ENCODE measurements around the gene IGSF22. TPM values are rescaled to one million over a fixed set of nuclear protein-coding genes. Genes with fewer than 3 reads are reported as not detected.

Gene IGSF22
- total RNA-seq, 1 experiment from 2014 or later, result not detected

GRCh38 chr11:18701614-18702216, 24.3 kb downstream of the IGSF22 start:
- no peaks in the 10 kb centered on the region for H3K27me3 ChIP-seq (ENCODE audit: insufficient read depth, low read length)
- POLR2A ChIA-PET, result interaction anchor here (0.6 kb wide), 1 partner anchor 12 kb away, joined by 4 read pairs; no protein-coding TSS in a partner anchor
- CTCF ChIA-PET, result no interaction called here
- no peaks in the 10 kb centered on the region for H3K36me3 ChIP-seq (ENCODE audit: control insufficient read depth in 1 of 2, insufficient read depth in 2 of 2, low read length in 2 of 2)
- no peaks in the 10 kb centered on the region for H3K9me2 ChIP-seq (ENCODE audit: insufficient read depth)
- ATAC-seq (no peak), DNase-seq (ENCODE audit: low read depth, low spot score) (no peak)
- intact Hi-C loops (cut with micrococcal nuclease), result no loop called here
- H3K4me3 ChIP-seq (replicated peaks in 1 of 2; ENCODE audit: low read depth in 1 of 2, low read length in 2 of 2), result no peak overlapping the region
- BruUV-seq (replicated peaks), result no TSS peak
- H3K27ac ChIP-seq (ENCODE audit: low read depth, low read length), result no peak overlapping the region
- TF ChIP-seq SIN3A (IDR thresholded peaks at IDR 0.05; ENCODE audit: low read depth) (no peak), FOSL1 (IDR thresholded peaks at IDR 0.05; ENCODE audit: low read depth) (no peak), ZFX (IDR thresholded peaks at IDR 0.05) (no peak)
- H3K9me3 ChIP-seq (ENCODE audit: control insufficient read depth in 1 of 2, insufficient read depth in 1 of 2, low read depth in 1 of 2, low read length in 2 of 2), result no peaks in the 10 kb centered on the region
- H3K79me2 ChIP-seq (ENCODE audit: insufficient read depth, low read length), result no peaks in the 10 kb centered on the region
- no peak overlapping the region for H2AFZ ChIP-seq (ENCODE audit: low read depth, low read length, poor library complexity, severe bottlenecking)
- no peak overlapping the region for H3K9ac ChIP-seq (ENCODE audit: low read length)
- RAD21 ChIA-PET (ENCODE audit: low non-redundant PET in 1 of 2, low total read pairs in 2 of 2, uncharacterized antibody in 2 of 2, unreplicated experiment in 2 of 2), result no interaction called here
- H4K20me1 ChIP-seq (ENCODE audit: insufficient read depth), result no peaks in the 10 kb centered on the region
- peaks cover 19 to 25% of the 10 kb centered on the region in 2 experiments for H3K4me1 ChIP-seq (ENCODE audit: control insufficient read depth in 1 of 2, insufficient read depth in 2 of 2, low read length in 2 of 2)
- no peak overlapping the region for H3K4me2 ChIP-seq (ENCODE audit: low read length)

GRCh38 chr11:18700872-18701271, 25.1 kb downstream of the IGSF22 start:
- Histone ChIP-seq H3K79me2 (ENCODE audit: insufficient read depth, low read length) (no peaks in the 10 kb centered on the region), H2AFZ (ENCODE audit: low read depth, low read length, poor library complexity, severe bottlenecking) (no peak overlapping the region), H3K36me3 (ENCODE audit: control insufficient read depth in 1 of 2, insufficient read depth in 2 of 2, low read length in 2 of 2) (no peaks in the 10 kb centered on the region), H3K4me1 (ENCODE audit: control insufficient read depth in 1 of 2, insufficient read depth in 2 of 2, low read length in 2 of 2) (peaks cover 19 to 25% of the 10 kb centered on the region in 2 experiments), H3K27me3 (ENCODE audit: insufficient read depth, low read length) (no peaks in the 10 kb centered on the region), H3K4me2 (ENCODE audit: low read length) (peak overlapping the region; percentile 94; the same call in 1 of the 2 replicates), H3K9me2 (ENCODE audit: insufficient read depth) (no peaks in the 10 kb centered on the region), H4K20me1 (ENCODE audit: insufficient read depth) (no peaks in the 10 kb centered on the region), H3K27ac (ENCODE audit: low read depth, low read length) (no peak overlapping the region), H3K9me3 (ENCODE audit: control insufficient read depth in 1 of 2, insufficient read depth in 1 of 2, low read depth in 1 of 2, low read length in 2 of 2) (no peaks in the 10 kb centered on the region), H3K4me3 (replicated peaks in 1 of 2; ENCODE audit: low read depth in 1 of 2, low read length in 2 of 2) (no peak overlapping the region), H3K9ac (ENCODE audit: low read length) (no peak overlapping the region)
- no peak for DNase-seq (ENCODE audit: low read depth, low spot score)
- TF ChIP-seq CTCF (IDR thresholded peaks at IDR 0.05 in 2 of 3, conservative IDR thresholded peaks at IDR 0.05 in 1 of 3; ENCODE audit: borderline replicate concordance in 1 of 3, insufficient read depth in 1 of 3, low read depth in 2 of 3, low read length in 2 of 3) (no peak), SRF (IDR thresholded peaks at IDR 0.05; ENCODE audit: low read depth) (no peak), ATF3 (IDR thresholded peaks at IDR 0.05) (no peak), ELF1 (IDR thresholded peaks at IDR 0.05; ENCODE audit: borderline replicate concordance, low read depth) (no peak), SIN3A (IDR thresholded peaks at IDR 0.05; ENCODE audit: low read depth) (no peak), TCF7L2 (IDR thresholded peaks at IDR 0.05; ENCODE audit: borderline replicate concordance, extremely low read depth, insufficient read depth, insufficient read length) (no peak), RAD21 (IDR thresholded peaks at IDR 0.05; ENCODE audit: low read depth) (no peak)
- CTCF ChIA-PET, result no interaction called here
- intact Hi-C loops (cut with micrococcal nuclease), result no loop called here
- POLR2A ChIA-PET, result no interaction called here
- ATAC-seq, result no peak
- no TSS peak for BruUV-seq (replicated peaks)
- RAD21 ChIA-PET (ENCODE audit: low non-redundant PET in 1 of 2, low total read pairs in 2 of 2, uncharacterized antibody in 2 of 2, unreplicated experiment in 2 of 2), result no interaction called here

All from HCT116 (cell line).